Measurements from ENCODE around the gene SSH2.

The SSH2 gene

GRCh38 chr17:29933379-29933778, 3.4 kb upstream of the SSH2 start:
- Histone ChIP-seq H3K36me3 (no peaks in the 10 kb centered on the region; the same call in 1 of the 2 replicates), H3K27me3 (ENCODE audit: insufficient read depth, low read depth, severe bottlenecking) (no peaks in the 10 kb centered on the region), H3K4me3 (ENCODE audit: low read depth, low read length) (no peak overlapping the region), H3K9me3 (ENCODE audit: severe bottlenecking) (no peaks in the 10 kb centered on the region), H3K27ac (no peak overlapping the region)
- DNase-seq = peak; percentile 19
- TF ChIP-seq CTCF (IDR thresholded peaks at IDR 0.05; ENCODE audit: low read depth, low read length) = peak; percentile 42; the same call in 1 of the 2 replicates

- no peaks in the 10 kb centered on the region for H3K27me3 ChIP-seq (ENCODE audit: insufficient read depth, low read depth, severe bottlenecking)
- no peaks in the 10 kb centered on the region for H3K9me3 ChIP-seq (ENCODE audit: severe bottlenecking)
- no peaks in the 10 kb centered on the region; the same call in 1 of the 2 replicates for H3K36me3 ChIP-seq
- peak overlapping the region; percentile 97 for H3K4me3 ChIP-seq (ENCODE audit: low read depth, low read length)
- peak; percentile 78 for TF ChIP-seq CTCF (IDR thresholded peaks at IDR 0.05; ENCODE audit: low read depth, low read length)
- peak; percentile 75 for DNase-seq
- peak overlapping the region; percentile 93 for H3K27ac ChIP-seq
These were observed 1.4 kb upstream of the SSH2 start for GRCh38 chr17:29931231-29931932.

GRCh38 chr17:29930409-29931010, 482 bp upstream of the SSH2 start:
- Histone ChIP-seq H3K36me3 (no peaks in the 10 kb centered on the region; the same call in 1 of the 2 replicates), H3K27me3 (ENCODE audit: insufficient read depth, low read depth, severe bottlenecking) (no peaks in the 10 kb centered on the region), H3K27ac (peak overlapping the region; percentile 93), H3K4me3 (ENCODE audit: low read depth, low read length) (peak overlapping the region; percentile 97), H3K9me3 (ENCODE audit: severe bottlenecking) (no peaks in the 10 kb centered on the region)
- DNase-seq = no peak
- no peak for TF ChIP-seq CTCF (IDR thresholded peaks at IDR 0.05; ENCODE audit: low read depth, low read length)

GRCh38 chr17:29929006-29929532, 959 bp downstream of the SSH2 start:
- peak overlapping the region; percentile 93 for H3K27ac ChIP-seq
- H3K4me3 ChIP-seq (ENCODE audit: low read depth, low read length) = peak overlapping the region; percentile 97
- H3K27me3 ChIP-seq (ENCODE audit: insufficient read depth, low read depth, severe bottlenecking) = no peaks in the 10 kb centered on the region
- no peak for TF ChIP-seq CTCF (IDR thresholded peaks at IDR 0.05; ENCODE audit: low read depth, low read length)
- no peaks in the 10 kb centered on the region for H3K9me3 ChIP-seq (ENCODE audit: severe bottlenecking)
- peak; percentile 32 for DNase-seq
- H3K36me3 ChIP-seq = no peaks in the 10 kb centered on the region; the same call in 1 of the 2 replicates

GRCh38 chr17:29927546-29927945, 2.5 kb downstream of the SSH2 start:
- Histone ChIP-seq H3K9me3 (ENCODE audit: severe bottlenecking) (no peaks in the 10 kb centered on the region), H3K36me3 (no peaks in the 10 kb centered on the region; the same call in 1 of the 2 replicates), H3K4me3 (ENCODE audit: low read depth, low read length) (no peak overlapping the region), H3K27ac (no peak overlapping the region), H3K27me3 (ENCODE audit: insufficient read depth, low read depth, severe bottlenecking) (no peaks in the 10 kb centered on the region)
- DNase-seq = no peak
- no peak for TF ChIP-seq CTCF (IDR thresholded peaks at IDR 0.05; ENCODE audit: low read depth, low read length)

All from WERI-Rb-1 (cell line).